MM.1S (cell line): Measurements from ENCODE around the gene FLT1.

Experiments used
- EZH2 ChIP-seq: fragments of 300-600 bp; sonication (generic); optimal IDR thresholded peaks from 2 replicates; pipeline ENCODE3; 2017; ENCODE audit warnings: low read depth, mild to moderate bottlenecking, antibody characterized with exemption, low read length, mixed read lengths
- TF ChIP-seq, protein P1 (sequence below): fragments of 300-600 bp; sonication (generic); IDR thresholded peaks from 2 replicates; pipeline ENCODE4 v1.5.1; 2016; ENCODE audit warnings: antibody characterized with exemption, low read length, mixed read lengths

- TF ChIP-seq, protein P1, sequence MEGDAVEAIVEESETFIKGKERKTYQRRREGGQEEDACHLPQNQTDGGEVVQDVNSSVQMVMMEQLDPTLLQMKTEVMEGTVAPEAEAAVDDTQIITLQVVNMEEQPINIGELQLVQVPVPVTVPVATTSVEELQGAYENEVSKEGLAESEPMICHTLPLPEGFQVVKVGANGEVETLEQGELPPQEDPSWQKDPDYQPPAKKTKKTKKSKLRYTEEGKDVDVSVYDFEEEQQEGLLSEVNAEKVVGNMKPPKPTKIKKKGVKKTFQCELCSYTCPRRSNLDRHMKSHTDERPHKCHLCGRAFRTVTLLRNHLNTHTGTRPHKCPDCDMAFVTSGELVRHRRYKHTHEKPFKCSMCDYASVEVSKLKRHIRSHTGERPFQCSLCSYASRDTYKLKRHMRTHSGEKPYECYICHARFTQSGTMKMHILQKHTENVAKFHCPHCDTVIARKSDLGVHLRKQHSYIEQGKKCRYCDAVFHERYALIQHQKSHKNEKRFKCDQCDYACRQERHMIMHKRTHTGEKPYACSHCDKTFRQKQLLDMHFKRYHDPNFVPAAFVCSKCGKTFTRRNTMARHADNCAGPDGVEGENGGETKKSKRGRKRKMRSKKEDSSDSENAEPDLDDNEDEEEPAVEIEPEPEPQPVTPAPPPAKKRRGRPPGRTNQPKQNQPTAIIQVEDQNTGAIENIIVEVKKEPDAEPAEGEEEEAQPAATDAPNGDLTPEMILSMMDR, result no peak
- no peak for TF ChIP-seq EZH2
Measured at GRCh38 chr13:28325022-28325421, 169.9 kb downstream of the FLT1 start.
